ENCODE measurements around the gene LNP1.

The LNP1 gene

DNA sequence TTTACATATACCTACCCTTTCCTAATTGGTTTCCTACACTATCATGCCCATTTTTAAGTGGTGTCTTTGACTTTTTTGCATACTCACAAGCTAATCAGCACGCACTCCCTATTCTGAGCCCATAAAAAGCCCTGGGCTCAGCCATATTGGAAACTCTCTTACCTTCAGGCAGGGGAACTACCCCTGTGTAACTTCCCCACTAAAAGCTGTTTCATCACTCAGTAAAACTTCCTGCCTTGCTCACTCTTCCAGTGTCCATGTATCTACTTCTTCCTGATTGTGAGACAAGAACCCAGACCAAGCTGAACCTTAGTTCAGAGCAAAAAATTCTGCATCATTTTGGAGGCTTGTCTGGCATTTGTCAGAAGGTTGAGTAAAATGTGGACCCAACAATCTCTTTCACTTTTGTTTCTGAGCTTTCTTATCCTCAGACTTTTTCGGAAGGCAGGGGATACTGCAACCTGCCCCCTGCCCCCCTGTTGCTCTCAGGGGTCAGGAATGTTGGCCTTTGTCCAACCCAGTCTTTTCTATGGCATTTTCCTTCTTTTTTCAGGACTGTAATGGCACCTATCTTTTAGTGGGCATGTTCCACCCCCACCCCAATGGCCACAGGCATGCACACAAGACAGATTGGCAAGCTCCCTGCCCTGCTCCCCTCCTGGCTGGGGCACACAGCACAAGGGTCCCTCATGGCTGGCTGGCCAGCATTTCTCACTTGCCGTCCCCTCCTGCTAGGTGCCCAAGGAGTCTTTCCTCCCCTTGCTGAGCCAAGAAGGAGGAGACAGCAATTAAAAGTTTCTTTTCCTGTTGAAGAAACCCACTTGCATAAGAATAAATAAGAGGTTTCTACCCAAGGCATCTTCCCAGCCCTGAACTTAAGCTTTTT lies 64.8 kb downstream of the LNP1 start:
- no peak for DNase-seq
- Histone ChIP-seq H2AFZ (ENCODE audit: insufficient read depth, low read length, poor library complexity) (no peak overlapping the region), H3K23ac (ENCODE audit: low read length) (no peak overlapping the region), H2BK120ac (ENCODE audit: insufficient read depth, low read length, poor library complexity) (no peak overlapping the region), H3K14ac (ENCODE audit: low read length) (no peak overlapping the region), H3K79me1 (ENCODE audit: low read length) (no peaks in the 10 kb centered on the region), H2BK5ac (ENCODE audit: low read depth, low read length, poor library complexity) (no peak overlapping the region), H3K4ac (ENCODE audit: low read depth, low read length) (no peak overlapping the region), H3K9ac (ENCODE audit: low read length) (no peak overlapping the region), H3K36me3 (ENCODE audit: control insufficient read depth in 1 of 2, insufficient read depth in 2 of 2, low read length in 2 of 2) (no peaks in the 10 kb centered on the region), H3K27me3 (ENCODE audit: insufficient read depth, low read length) (no peaks in the 10 kb centered on the region), H3K4me3 (ENCODE audit: low read depth, low read length) (no peak overlapping the region), H3K79me2 (ENCODE audit: control insufficient read depth, insufficient read depth, low read length, poor library complexity) (no peaks in the 10 kb centered on the region), H4K12ac (ENCODE audit: low read depth, low read length) (no peak overlapping the region), H2BK12ac (ENCODE audit: low read length) (no peak overlapping the region), H3K18ac (ENCODE audit: low read length) (no peak overlapping the region), H3K4me2 (ENCODE audit: low read length) (no peak overlapping the region), H4K8ac (ENCODE audit: low read depth, low read length) (no peak overlapping the region), H4K91ac (ENCODE audit: low read depth, low read length) (no peak overlapping the region), H2AK5ac (ENCODE audit: low read length) (no peak overlapping the region), H3K9me3 (ENCODE audit: insufficient read depth, low read depth, low read length) (peaks cover 6% of the 10 kb centered on the region), H3K27ac (ENCODE audit: low read depth, low read length) (no peak overlapping the region), H3K4me1 (ENCODE audit: control insufficient read depth in 1 of 2, insufficient read depth in 2 of 2, low read length in 2 of 2) (no peaks in the 10 kb centered on the region)
- WGBS (ENCODE audit: extremely low coverage, insufficient coverage, insufficient read length), result no CpG with 5 or more reads among the region's 3 CpGs

DNA sequence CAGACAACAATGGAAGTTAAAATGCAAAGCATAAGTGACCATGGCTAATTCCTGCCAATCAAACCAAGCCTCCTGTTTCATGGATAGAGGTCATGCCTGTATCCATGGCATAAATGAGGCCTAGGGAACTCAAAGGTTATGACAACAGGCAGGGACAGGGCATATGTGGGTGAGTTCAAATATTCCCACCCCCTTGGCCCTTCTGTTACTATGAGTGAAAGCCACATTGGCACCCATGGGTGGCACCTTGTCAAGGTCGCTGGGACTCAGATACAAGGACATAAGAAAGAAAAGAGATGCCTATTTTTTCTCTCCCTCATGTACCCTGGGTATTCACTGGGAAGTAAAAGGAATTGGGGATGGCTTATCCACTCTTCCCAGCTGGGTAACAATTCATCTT lies 65.8 kb downstream of the LNP1 start:
- H2BK120ac ChIP-seq (ENCODE audit: insufficient read depth, low read length, poor library complexity), result no peak overlapping the region
- H4K91ac ChIP-seq (ENCODE audit: low read depth, low read length), result no peak overlapping the region
- H2AK5ac ChIP-seq (ENCODE audit: low read length), result no peak overlapping the region
- no peak overlapping the region for H3K4ac ChIP-seq (ENCODE audit: low read depth, low read length)
- no peak for DNase-seq
- H4K8ac ChIP-seq (ENCODE audit: low read depth, low read length), result no peak overlapping the region
- H3K9ac ChIP-seq (ENCODE audit: low read length), result no peak overlapping the region
- H2BK12ac ChIP-seq (ENCODE audit: low read length), result no peak overlapping the region
- H4K12ac ChIP-seq (ENCODE audit: low read depth, low read length), result no peak overlapping the region
- no peak overlapping the region for H3K14ac ChIP-seq (ENCODE audit: low read length)
- no peaks in the 10 kb centered on the region for H3K36me3 ChIP-seq (ENCODE audit: control insufficient read depth in 1 of 2, insufficient read depth in 2 of 2, low read length in 2 of 2)
- H3K9me3 ChIP-seq (ENCODE audit: insufficient read depth, low read depth, low read length), result peaks cover 6% of the 10 kb centered on the region
- H3K79me2 ChIP-seq (ENCODE audit: control insufficient read depth, insufficient read depth, low read length, poor library complexity), result no peaks in the 10 kb centered on the region
- no peaks in the 10 kb centered on the region for H3K79me1 ChIP-seq (ENCODE audit: low read length)
- H3K4me2 ChIP-seq (ENCODE audit: low read length), result no peak overlapping the region
- no peaks in the 10 kb centered on the region for H3K4me1 ChIP-seq (ENCODE audit: control insufficient read depth in 1 of 2, insufficient read depth in 2 of 2, low read length in 2 of 2)
- H3K27me3 ChIP-seq (ENCODE audit: insufficient read depth, low read length), result no peaks in the 10 kb centered on the region
- H3K23ac ChIP-seq (ENCODE audit: low read length), result no peak overlapping the region
- no peak overlapping the region for H3K27ac ChIP-seq (ENCODE audit: low read depth, low read length)
- H2BK5ac ChIP-seq (ENCODE audit: low read depth, low read length, poor library complexity), result no peak overlapping the region
- H2AFZ ChIP-seq (ENCODE audit: insufficient read depth, low read length, poor library complexity), result no peak overlapping the region
- no peak overlapping the region for H3K4me3 ChIP-seq (ENCODE audit: low read depth, low read length)
- no peak overlapping the region for H3K18ac ChIP-seq (ENCODE audit: low read length)
- no CpG with 5 or more reads among the region's 1 CpG for WGBS (ENCODE audit: extremely low coverage, insufficient coverage, insufficient read length)

DNA sequence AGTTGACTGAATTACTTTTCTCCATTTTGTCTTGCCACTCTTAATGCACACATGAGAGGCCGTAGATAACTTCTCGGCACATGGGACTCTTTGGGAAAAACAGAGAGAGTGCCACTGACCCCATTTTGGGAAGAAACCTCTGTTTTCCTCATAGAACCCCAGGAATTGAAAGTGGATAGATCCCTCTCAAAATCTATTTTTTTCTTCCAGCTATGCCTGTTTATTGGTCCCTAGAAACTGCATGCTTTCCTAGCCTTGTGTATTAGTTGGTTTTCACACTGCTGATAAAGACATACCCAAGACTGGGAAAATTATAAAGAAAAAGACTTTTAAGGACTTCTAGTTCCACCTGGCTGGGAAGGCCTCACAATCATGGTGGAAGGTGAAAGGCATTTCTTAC lies 67.3 kb downstream of the LNP1 start:
- no peak overlapping the region for H4K91ac ChIP-seq (ENCODE audit: low read depth, low read length)
- H3K27ac ChIP-seq (ENCODE audit: low read depth, low read length), result no peak overlapping the region
- no peak overlapping the region for H2BK5ac ChIP-seq (ENCODE audit: low read depth, low read length, poor library complexity)
- H4K8ac ChIP-seq (ENCODE audit: low read depth, low read length), result no peak overlapping the region
- no peak overlapping the region for H3K14ac ChIP-seq (ENCODE audit: low read length)
- H3K36me3 ChIP-seq (ENCODE audit: control insufficient read depth in 1 of 2, insufficient read depth in 2 of 2, low read length in 2 of 2), result no peaks in the 10 kb centered on the region
- no peaks in the 10 kb centered on the region for H3K79me2 ChIP-seq (ENCODE audit: control insufficient read depth, insufficient read depth, low read length, poor library complexity)
- no peak overlapping the region for H2BK12ac ChIP-seq (ENCODE audit: low read length)
- H3K4me1 ChIP-seq (ENCODE audit: control insufficient read depth in 1 of 2, insufficient read depth in 2 of 2, low read length in 2 of 2), result no peaks in the 10 kb centered on the region
- H3K27me3 ChIP-seq (ENCODE audit: insufficient read depth, low read length), result no peaks in the 10 kb centered on the region
- H3K4ac ChIP-seq (ENCODE audit: low read depth, low read length), result no peak overlapping the region
- H3K23ac ChIP-seq (ENCODE audit: low read length), result no peak overlapping the region
- H2AK5ac ChIP-seq (ENCODE audit: low read length), result no peak overlapping the region
- H3K4me2 ChIP-seq (ENCODE audit: low read length), result no peak overlapping the region
- H2AFZ ChIP-seq (ENCODE audit: insufficient read depth, low read length, poor library complexity), result no peak overlapping the region
- no peak overlapping the region for H3K18ac ChIP-seq (ENCODE audit: low read length)
- H2BK120ac ChIP-seq (ENCODE audit: insufficient read depth, low read length, poor library complexity), result no peak overlapping the region
- peaks cover 6% of the 10 kb centered on the region for H3K9me3 ChIP-seq (ENCODE audit: insufficient read depth, low read depth, low read length)
- DNase-seq, result no peak
- no peak overlapping the region for H3K9ac ChIP-seq (ENCODE audit: low read length)
- H3K4me3 ChIP-seq (ENCODE audit: low read depth, low read length), result no peak overlapping the region
- H3K79me1 ChIP-seq (ENCODE audit: low read length), result no peaks in the 10 kb centered on the region
- no peak overlapping the region for H4K12ac ChIP-seq (ENCODE audit: low read depth, low read length)
- WGBS (ENCODE audit: extremely low coverage, insufficient coverage, insufficient read length), result no CpG with 5 or more reads among the region's 2 CpGs

DNA sequence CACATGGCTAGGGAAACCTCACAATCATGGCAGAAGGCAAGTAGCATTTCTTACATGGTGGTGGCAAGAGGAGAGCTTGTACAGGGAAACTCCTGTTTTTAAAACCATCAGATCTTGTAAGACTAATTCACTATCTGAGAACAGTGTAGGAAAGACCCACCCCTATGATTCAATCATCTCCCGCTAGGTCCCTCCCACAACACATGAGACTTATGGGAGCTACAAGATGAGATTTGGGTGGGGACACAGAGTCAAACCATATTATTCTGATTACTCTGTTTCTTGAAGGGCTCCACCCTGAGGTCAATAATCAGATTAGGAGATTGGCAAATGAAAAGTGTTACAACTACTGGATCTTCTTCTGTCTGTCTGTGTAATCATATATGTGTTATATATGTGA lies 69.6 kb downstream of the LNP1 start:
- H3K9ac ChIP-seq (ENCODE audit: low read length), result no peak overlapping the region
- H3K27ac ChIP-seq (ENCODE audit: low read depth, low read length), result no peak overlapping the region
- H3K79me1 ChIP-seq (ENCODE audit: low read length), result no peaks in the 10 kb centered on the region
- no peak overlapping the region for H3K4ac ChIP-seq (ENCODE audit: low read depth, low read length)
- H3K79me2 ChIP-seq (ENCODE audit: control insufficient read depth, insufficient read depth, low read length, poor library complexity), result no peaks in the 10 kb centered on the region
- no peak overlapping the region for H2AK5ac ChIP-seq (ENCODE audit: low read length)
- no peak overlapping the region for H4K91ac ChIP-seq (ENCODE audit: low read depth, low read length)
- H3K4me3 ChIP-seq (ENCODE audit: low read depth, low read length), result no peak overlapping the region
- H2BK12ac ChIP-seq (ENCODE audit: low read length), result no peak overlapping the region
- no peak overlapping the region for H3K23ac ChIP-seq (ENCODE audit: low read length)
- DNase-seq, result no peak
- H3K27me3 ChIP-seq (ENCODE audit: insufficient read depth, low read length), result no peaks in the 10 kb centered on the region
- no peak overlapping the region for H2AFZ ChIP-seq (ENCODE audit: insufficient read depth, low read length, poor library complexity)
- no peak overlapping the region for H3K4me2 ChIP-seq (ENCODE audit: low read length)
- no peaks in the 10 kb centered on the region for H3K36me3 ChIP-seq (ENCODE audit: control insufficient read depth in 1 of 2, insufficient read depth in 2 of 2, low read length in 2 of 2)
- no peak overlapping the region for H4K8ac ChIP-seq (ENCODE audit: low read depth, low read length)
- no peaks in the 10 kb centered on the region for H3K4me1 ChIP-seq (ENCODE audit: control insufficient read depth in 1 of 2, insufficient read depth in 2 of 2, low read length in 2 of 2)
- H2BK5ac ChIP-seq (ENCODE audit: low read depth, low read length, poor library complexity), result no peak overlapping the region
- no CpG with 5 or more reads among the region's 1 CpG for WGBS (ENCODE audit: extremely low coverage, insufficient coverage, insufficient read length)
- no peak overlapping the region for H2BK120ac ChIP-seq (ENCODE audit: insufficient read depth, low read length, poor library complexity)
- no peak overlapping the region for H3K18ac ChIP-seq (ENCODE audit: low read length)
- no peak overlapping the region for H3K14ac ChIP-seq (ENCODE audit: low read length)
- no peak overlapping the region for H4K12ac ChIP-seq (ENCODE audit: low read depth, low read length)
- H3K9me3 ChIP-seq (ENCODE audit: insufficient read depth, low read depth, low read length), result peaks cover 6% of the 10 kb centered on the region
